AG04449 (cell line): ENCODE measurements around the gene EDIL3.
A peak's percentile ranks its signal among the peaks of the same experiment; 100 is the strongest.

Source experiments
- CTCF ChIA-PET: fragments of 350-600 bp; formaldehyde crosslinking; extraction: SDS; loops from one replicate; lab custom pipeline; 2021; ENCODE audit warnings: antibody characterized with exemption; lab: Yijun Ruan, JAX
- POLR2A ChIA-PET: fragments of 400-600, 350-600 bp; formaldehyde crosslinking; extraction: SDS; loops from one replicate; lab custom pipeline; 2020; ENCODE audit warnings: antibody characterized with exemption, inconsistent platforms; lab: Yijun Ruan, JAX
- DNase-seq: peaks from one replicate; pipeline ENCODE4 v3.0.0-alpha.2; 2010; ENCODE audit warnings: low read depth, low spot score
- H3K4me3 ChIP-seq: 2 replicates; pipeline ENCODE4 v1.5.1; 2011; ENCODE audit warnings: low read depth, mild to moderate bottlenecking, control low read depth, low read length
- TF ChIP-seq, protein P1 (sequence below): IDR thresholded peaks from one replicate; pipeline ENCODE4 v1.5.1; 2011; ENCODE audit warnings: mild to moderate bottlenecking, moderate library complexity, low read length, control low read depth, inconsistent platforms; ENCODE audit not compliant: insufficient read depth; ENCODE audit errors: missing control alignments

Gene EDIL3, protein sequence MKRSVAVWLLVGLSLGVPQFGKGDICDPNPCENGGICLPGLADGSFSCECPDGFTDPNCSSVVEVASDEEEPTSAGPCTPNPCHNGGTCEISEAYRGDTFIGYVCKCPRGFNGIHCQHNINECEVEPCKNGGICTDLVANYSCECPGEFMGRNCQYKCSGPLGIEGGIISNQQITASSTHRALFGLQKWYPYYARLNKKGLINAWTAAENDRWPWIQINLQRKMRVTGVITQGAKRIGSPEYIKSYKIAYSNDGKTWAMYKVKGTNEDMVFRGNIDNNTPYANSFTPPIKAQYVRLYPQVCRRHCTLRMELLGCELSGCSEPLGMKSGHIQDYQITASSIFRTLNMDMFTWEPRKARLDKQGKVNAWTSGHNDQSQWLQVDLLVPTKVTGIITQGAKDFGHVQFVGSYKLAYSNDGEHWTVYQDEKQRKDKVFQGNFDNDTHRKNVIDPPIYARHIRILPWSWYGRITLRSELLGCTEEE

GRCh38 chr5:84384604-84385575 is at the start of gene EDIL3:
Gene EDIL3, minus strand, starts transcription at chr5:84384880. Its CDS starts 506 bp downstream, at chr5:84384374.
- ChIA-PET CTCF (interaction anchor here (1.0 to 2.1 kb wide), 6 partner anchors 10 to 667 kb away, joined by 3 to 6 read pairs (median 4); no protein-coding TSS in a partner anchor), POLR2A (interaction anchor here (0.6 to 1.4 kb wide), 6 partner anchors 19 to 663 kb away, joined by 3 to 5 read pairs (median 4); no protein-coding TSS in a partner anchor)
- TF ChIP-seq, protein P1, sequence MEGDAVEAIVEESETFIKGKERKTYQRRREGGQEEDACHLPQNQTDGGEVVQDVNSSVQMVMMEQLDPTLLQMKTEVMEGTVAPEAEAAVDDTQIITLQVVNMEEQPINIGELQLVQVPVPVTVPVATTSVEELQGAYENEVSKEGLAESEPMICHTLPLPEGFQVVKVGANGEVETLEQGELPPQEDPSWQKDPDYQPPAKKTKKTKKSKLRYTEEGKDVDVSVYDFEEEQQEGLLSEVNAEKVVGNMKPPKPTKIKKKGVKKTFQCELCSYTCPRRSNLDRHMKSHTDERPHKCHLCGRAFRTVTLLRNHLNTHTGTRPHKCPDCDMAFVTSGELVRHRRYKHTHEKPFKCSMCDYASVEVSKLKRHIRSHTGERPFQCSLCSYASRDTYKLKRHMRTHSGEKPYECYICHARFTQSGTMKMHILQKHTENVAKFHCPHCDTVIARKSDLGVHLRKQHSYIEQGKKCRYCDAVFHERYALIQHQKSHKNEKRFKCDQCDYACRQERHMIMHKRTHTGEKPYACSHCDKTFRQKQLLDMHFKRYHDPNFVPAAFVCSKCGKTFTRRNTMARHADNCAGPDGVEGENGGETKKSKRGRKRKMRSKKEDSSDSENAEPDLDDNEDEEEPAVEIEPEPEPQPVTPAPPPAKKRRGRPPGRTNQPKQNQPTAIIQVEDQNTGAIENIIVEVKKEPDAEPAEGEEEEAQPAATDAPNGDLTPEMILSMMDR = no peak
- peak within 1 kb of the TSS; percentile 91 for H3K4me3 ChIP-seq
- no peak for DNase-seq

DNA sequence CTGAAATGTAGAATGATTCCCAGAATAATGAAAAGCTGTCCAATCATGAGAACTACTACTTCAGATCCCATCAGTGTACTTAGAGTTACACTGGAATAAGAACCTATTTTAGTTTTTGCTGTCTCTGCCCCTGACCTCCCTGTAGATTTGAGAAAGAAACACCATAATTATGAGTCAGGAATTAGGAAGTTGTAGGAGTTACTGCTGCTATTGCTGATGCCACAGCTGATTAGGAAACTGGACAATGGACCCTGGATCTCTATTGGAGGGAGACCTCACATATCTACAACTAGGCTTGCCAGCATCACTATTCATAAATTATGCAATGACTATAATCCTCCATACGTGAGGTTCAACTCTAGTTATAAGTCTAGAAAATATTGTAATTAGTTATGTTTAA is 48.8 kb upstream of the EDIL3 start:
- TF ChIP-seq, protein P1 = no peak
- ChIA-PET POLR2A (no interaction called here), CTCF (interaction anchor here (1.6 kb wide), 1 partner anchor 54 kb away, joined by 3 read pairs; no protein-coding TSS in a partner anchor)
- DNase-seq = no peak
- H3K4me3 ChIP-seq = no peak overlapping the region

- ChIA-PET POLR2A (interaction anchor here (0.5 kb wide), 1 partner anchor 1577 kb away, joined by 3 read pairs; no protein-coding TSS in a partner anchor), CTCF (no interaction called here)
- TF ChIP-seq, protein P1 = no peak
- H3K4me3 ChIP-seq = no peak overlapping the region
- no peak for DNase-seq
These were observed 46.4 kb upstream of the EDIL3 start for GRCh38 chr5:84430863-84431663.

DNA sequence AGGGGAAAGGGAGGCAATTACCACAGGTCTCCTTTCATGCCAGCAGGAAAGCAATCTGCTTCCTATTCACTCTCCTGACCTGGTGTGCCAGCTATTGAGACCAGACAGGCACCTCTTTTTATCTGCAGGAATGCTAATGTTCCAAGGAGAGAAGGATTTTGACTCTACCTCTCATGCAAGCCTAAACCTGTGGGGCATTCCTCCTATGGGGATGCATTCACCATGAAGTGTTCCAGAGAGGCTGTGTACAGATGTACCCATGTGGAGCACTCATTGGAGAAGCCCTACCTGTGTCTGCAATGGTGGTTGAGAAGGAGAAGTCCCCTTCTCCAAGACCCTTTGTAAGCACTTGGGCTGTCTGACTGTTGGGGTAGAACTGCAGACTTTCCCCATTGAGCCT is 45.4 kb upstream of the EDIL3 start:
- TF ChIP-seq, protein P1 = no peak
- CTCF ChIA-PET = no interaction called here
- no peak for DNase-seq
- POLR2A ChIA-PET = no interaction called here
- H3K4me3 ChIP-seq = no peak overlapping the region

GRCh38 chr5:84425365-84425881 is 40.7 kb upstream of the EDIL3 start:
- TF ChIP-seq, protein P1 = no peak
- CTCF ChIA-PET = no interaction called here
- no peak overlapping the region for H3K4me3 ChIP-seq
- POLR2A ChIA-PET = no interaction called here
- DNase-seq = no peak
